Kidney (tissue), 14 donors: ENCODE measurements around the gene TMEM164. TPM values are rescaled to one million over a fixed set of nuclear protein-coding genes. Genes with fewer than 3 reads are reported as not detected.

Experiments
- DNase-seq, 5 donors: peaks; one replicate each; pipeline ENCODE4 v3.0.0-alpha.2; 2013 to 2020
- FAIRE-seq: peaks from 2 replicates; lab custom pipeline; 2012; peaks lifted over from hg19 to GRCh38; lab: Jason Lieb, UNC
- H3K27ac ChIP-seq, 2 donors: one replicate each; pipeline ENCODE4 v1.7.0; 2013; ENCODE audit warnings: low read depth in 2 of 2, low read length in 2 of 2, inconsistent platforms in 1 of 2
- H3K27me3 ChIP-seq: one replicate; pipeline ENCODE4 v1.7.1; 2013; ENCODE audit warnings: low read length, inconsistent platforms; ENCODE audit not compliant: control insufficient read depth, insufficient read depth
- H3K36me3 ChIP-seq, 3 donors: one replicate each; pipeline versions ENCODE4 v1.7.0 to v1.7.1; 2013; ENCODE audit warnings: low read length in 3 of 3, control low read depth in 1 of 3, inconsistent platforms in 1 of 3; ENCODE audit not compliant: insufficient read depth in 3 of 3, control insufficient read depth in 2 of 3
- H3K4me1 ChIP-seq, 3 donors: one replicate each; pipeline versions ENCODE4 v1.7.0 to v1.7.1; 2013; ENCODE audit warnings: low read length in 3 of 3, inconsistent platforms in 1 of 3, low read depth in 1 of 3; ENCODE audit not compliant: control insufficient read depth in 2 of 3, insufficient read depth in 2 of 3
- H3K4me3 ChIP-seq, 3 donors: one replicate each; pipeline versions ENCODE4 v1.7.0 to v1.8.1; 2013; ENCODE audit warnings: low read length in 3 of 3, control low read depth in 1 of 3, inconsistent platforms in 1 of 3
- H3K9ac ChIP-seq, 3 donors: one replicate each; pipeline versions ENCODE4 v1.7.0 to v1.7.1; 2013; ENCODE audit warnings: low read length in 3 of 3, control low read depth in 1 of 3, inconsistent platforms in 1 of 3
- H3K9me3 ChIP-seq, 3 donors: one replicate each; pipeline versions ENCODE4 v1.7.0 to v1.7.1; 2013; ENCODE audit warnings: low read length in 3 of 3, control low read depth in 1 of 3, inconsistent platforms in 1 of 3; ENCODE audit not compliant: control insufficient read depth in 2 of 3, insufficient read depth in 1 of 3
- intact Hi-C: fragments of 100-400 bp; cut with DNase I; formaldehyde crosslinking; loops from one replicate; pipeline ENCODE4 v1.11.1; 2022
- polyA plus RNA-seq: library from polyadenylated mRNA; stranded (reverse); fragments of 350-450 nt; fragmentation: Illumina TruSeq; extraction: RNeasy Lipid Tissue Mini Kit (QIAGEN cat#74804); gene quantifications from one replicate; pipeline ENCODE4 v1.2.3, GENCODE V29; 2014; ENCODE audit warnings: low read depth, low replicate concordance; ENCODE audit not compliant: insufficient read depth
- total RNA-seq: library from RNA; stranded (reverse); fragmentation: NEBNext Ultra II Directional; extraction: Animal tissue kit (Norgen Biotek cat#: 25700); gene quantifications from one replicate; pipeline ENCODE4 v1.2.1, GENCODE V29; 2021
- TF ChIP-seq, protein P1 (sequence below): IDR thresholded peaks from 3 replicates; pipeline ENCODE4 v1.5.1; 2012; ENCODE audit warnings: mild to moderate bottlenecking, moderate library complexity, borderline replicate concordance; ENCODE audit not compliant: insufficient read depth; ENCODE audit errors: extremely low read depth
- donor health status: control.
- donor health status: control.
- donor health status: control.
- donor health status: control.
- donor health status: control.
- donor health status: DM: yes; HTN: yes; CAD: no.
- donor health status: Normal renal cell carcinoma (clear cell type).

TMEM164 gene
- total and polyA plus RNA-seq, 2 donors from 2014 or later, result 16.9 to 36.0 TPM

DNA sequence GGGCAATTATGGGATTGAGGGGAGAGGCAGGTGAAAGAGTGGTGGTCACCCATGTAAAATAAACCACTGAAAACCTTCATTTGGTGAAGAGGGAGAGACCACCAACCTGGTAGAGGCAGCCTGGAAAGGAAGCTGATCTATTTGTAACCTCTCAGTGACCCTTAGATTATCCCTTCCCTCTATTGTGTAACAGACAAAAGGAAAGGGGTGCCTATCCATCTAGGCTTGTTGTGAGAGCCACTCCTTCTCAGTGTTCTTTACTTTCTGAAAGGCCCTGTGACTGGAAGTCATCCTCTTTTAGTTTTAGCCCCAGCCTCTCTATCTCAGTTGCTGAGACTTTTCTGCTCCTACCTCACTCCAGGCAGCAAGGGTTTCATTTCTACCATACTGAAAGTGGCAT, 142.4 kb downstream of the TMEM164 start:
- FAIRE-seq (no peak), DNase-seq (no peak)
- Histone ChIP-seq H3K27me3 (no peaks in the 10 kb centered on the region), H3K9me3 (no peaks in the 10 kb centered on the region), H3K36me3 (no peaks in the 10 kb centered on the region), H3K27ac (no peak overlapping the region), H3K4me3 (no peak overlapping the region), H3K4me1 (no peaks in the 10 kb centered on the region), H3K9ac (no peak overlapping the region)
- TF ChIP-seq, protein P1, sequence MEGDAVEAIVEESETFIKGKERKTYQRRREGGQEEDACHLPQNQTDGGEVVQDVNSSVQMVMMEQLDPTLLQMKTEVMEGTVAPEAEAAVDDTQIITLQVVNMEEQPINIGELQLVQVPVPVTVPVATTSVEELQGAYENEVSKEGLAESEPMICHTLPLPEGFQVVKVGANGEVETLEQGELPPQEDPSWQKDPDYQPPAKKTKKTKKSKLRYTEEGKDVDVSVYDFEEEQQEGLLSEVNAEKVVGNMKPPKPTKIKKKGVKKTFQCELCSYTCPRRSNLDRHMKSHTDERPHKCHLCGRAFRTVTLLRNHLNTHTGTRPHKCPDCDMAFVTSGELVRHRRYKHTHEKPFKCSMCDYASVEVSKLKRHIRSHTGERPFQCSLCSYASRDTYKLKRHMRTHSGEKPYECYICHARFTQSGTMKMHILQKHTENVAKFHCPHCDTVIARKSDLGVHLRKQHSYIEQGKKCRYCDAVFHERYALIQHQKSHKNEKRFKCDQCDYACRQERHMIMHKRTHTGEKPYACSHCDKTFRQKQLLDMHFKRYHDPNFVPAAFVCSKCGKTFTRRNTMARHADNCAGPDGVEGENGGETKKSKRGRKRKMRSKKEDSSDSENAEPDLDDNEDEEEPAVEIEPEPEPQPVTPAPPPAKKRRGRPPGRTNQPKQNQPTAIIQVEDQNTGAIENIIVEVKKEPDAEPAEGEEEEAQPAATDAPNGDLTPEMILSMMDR, result no peak
- intact Hi-C loops, result loop anchor here (10.0 kb wide), 1 partner anchor 231 kb away; no protein-coding TSS in a partner anchor

DNA sequence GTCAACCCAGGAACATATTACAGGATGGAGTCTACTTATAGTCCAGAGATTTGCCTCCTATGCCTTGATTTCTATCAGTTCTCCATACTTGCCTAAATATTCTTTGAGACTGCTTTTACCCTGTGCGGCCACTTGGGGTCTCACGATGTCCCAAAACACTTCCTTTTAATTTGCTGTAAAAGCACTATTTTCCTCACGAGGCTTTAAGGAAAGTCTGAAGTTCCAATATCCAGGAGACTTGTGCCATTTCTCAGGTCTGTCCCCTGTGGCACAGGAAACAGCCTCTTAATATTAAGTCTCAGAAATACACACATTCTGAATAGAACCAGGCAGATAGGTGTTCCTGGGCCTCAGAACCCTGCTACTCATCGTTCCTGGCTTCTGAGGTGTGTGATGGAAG, 142.9 kb downstream of the TMEM164 start:
- Histone ChIP-seq H3K4me1 (no peaks in the 10 kb centered on the region), H3K27ac (no peak overlapping the region), H3K36me3 (no peaks in the 10 kb centered on the region), H3K9ac (no peak overlapping the region), H3K27me3 (no peaks in the 10 kb centered on the region), H3K4me3 (no peak overlapping the region), H3K9me3 (no peaks in the 10 kb centered on the region)
- TF ChIP-seq, protein P1, result peak; percentile 40
- DNase-seq (peak in 2 of 5 donors; percentile 32 to 39), FAIRE-seq (peak; percentile 93)
- intact Hi-C loops, result loop anchor here (10.0 kb wide), 1 partner anchor 231 kb away; no protein-coding TSS in a partner anchor

DNA sequence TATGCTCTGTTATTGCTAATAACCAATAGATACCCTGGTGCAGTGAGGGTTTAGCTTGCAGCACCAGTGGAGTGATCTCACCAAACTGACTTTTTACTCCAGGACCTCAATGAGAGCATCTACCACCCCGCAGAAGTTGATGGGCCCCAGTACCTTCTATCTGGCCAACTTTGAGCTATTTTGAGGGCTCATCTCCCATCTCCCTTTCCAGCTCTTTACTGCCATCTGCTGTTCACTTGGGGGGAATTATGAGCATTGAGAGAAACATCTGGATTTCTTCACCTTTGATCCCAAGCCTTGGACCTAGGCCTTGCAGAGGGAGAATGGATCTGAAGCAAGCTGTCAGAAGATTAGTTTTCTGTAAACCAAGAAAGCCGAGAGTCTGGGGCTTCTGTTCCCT, 143.6 kb downstream of the TMEM164 start:
- DNase-seq, result peak in 3 of 5 donors; percentile 24 to 84 (median 76)
- Histone ChIP-seq H3K4me3 (no peak overlapping the region), H3K9ac (no peak overlapping the region), H3K27ac (no peak overlapping the region), H3K36me3 (no peaks in the 10 kb centered on the region), H3K27me3 (no peaks in the 10 kb centered on the region), H3K9me3 (no peaks in the 10 kb centered on the region), H3K4me1 (no peaks in the 10 kb centered on the region)
- peak; percentile 66 for FAIRE-seq
- TF ChIP-seq, protein P1, result peak; percentile 49
- intact Hi-C loops, result loop anchor here (10.0 kb wide), 1 partner anchor 232 kb away; no protein-coding TSS in a partner anchor

DNA sequence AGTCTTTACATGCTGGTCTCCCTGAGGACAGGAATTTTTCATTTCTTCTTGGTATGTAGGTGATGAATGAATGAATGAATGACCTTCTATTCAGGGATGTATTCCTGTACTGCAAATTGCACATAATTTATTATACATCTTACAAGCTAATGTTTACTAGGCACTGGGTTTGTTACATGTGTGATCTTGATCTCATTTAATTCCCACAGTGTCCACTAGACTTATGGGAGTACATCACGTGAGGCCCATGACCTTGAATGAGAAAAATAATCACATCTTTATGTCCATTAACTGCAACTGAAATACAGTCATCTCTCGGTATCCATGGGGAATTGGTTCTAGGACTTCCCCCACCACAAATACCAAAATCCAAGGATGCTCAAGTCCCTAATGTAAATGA, 150.3 kb downstream of the TMEM164 start:
- no peak overlapping the region for H3K9ac ChIP-seq
- no peaks in the 10 kb centered on the region for H3K27me3 ChIP-seq
- TF ChIP-seq, protein P1, result no peak
- FAIRE-seq (no peak), DNase-seq (no peak)
- intact Hi-C loops, result no loop called here
- H3K9me3 ChIP-seq, result no peaks in the 10 kb centered on the region
- no peak overlapping the region for H3K4me3 ChIP-seq
- no peak overlapping the region for H3K27ac ChIP-seq
- H3K4me1 ChIP-seq, result no peaks in the 10 kb centered on the region
- no peaks in the 10 kb centered on the region for H3K36me3 ChIP-seq
